Renal pelvis (tissue), 12 donors: ENCODE data around the gene IFNA6. TPM values are rescaled to one million over a fixed set of nuclear protein-coding genes. Genes with fewer than 3 reads are reported as not detected.
"Not testable (repeated sequence)": the region's sequence is repeated elsewhere in the genome, so short reads cannot be mapped to it uniquely, and the experiment has no call there.

ENCODE experiments used
- DNase-seq: peaks from one replicate; pipeline ENCODE4 v3.0.0-alpha.2; 2013
- long read RNA-seq, 16 experiments: transcript quantifications; one replicate each; lab custom pipeline, GENCODE V29; 2026
- polyA plus RNA-seq, 3 donors: library from polyadenylated mRNA; unstranded; fragments of 120-200 nt; gene quantifications; one replicate each; pipeline ENCODE4 v1.2.1, GENCODE V29; 2013; ENCODE audit not compliant: insufficient read length in 3 of 3

Gene IFNA6
- not detected for polyA plus RNA-seq
- long read RNA-seq, donor 1: 0 reads
- long read RNA-seq, donor 2: 0 reads
- long read RNA-seq, donor 3: 0 reads
- long read RNA-seq, donor 4: 0 reads
- long read RNA-seq, donor 5: 0 reads
- long read RNA-seq, donor 6: 0 reads
- long read RNA-seq, donor 7: 0 reads
- long read RNA-seq, donor 8: 0 reads
- long read RNA-seq, donor 9: 0 reads
- long read RNA-seq, donor 10: 0 reads
- long read RNA-seq, donor 11: 0 reads
- long read RNA-seq, donor 12: 0 reads
- long read RNA-seq, donor 13: 0 reads
- long read RNA-seq, donor 14: 0 reads
- long read RNA-seq, donor 15: 0 reads
- long read RNA-seq, donor 16: 0 reads

DNA sequence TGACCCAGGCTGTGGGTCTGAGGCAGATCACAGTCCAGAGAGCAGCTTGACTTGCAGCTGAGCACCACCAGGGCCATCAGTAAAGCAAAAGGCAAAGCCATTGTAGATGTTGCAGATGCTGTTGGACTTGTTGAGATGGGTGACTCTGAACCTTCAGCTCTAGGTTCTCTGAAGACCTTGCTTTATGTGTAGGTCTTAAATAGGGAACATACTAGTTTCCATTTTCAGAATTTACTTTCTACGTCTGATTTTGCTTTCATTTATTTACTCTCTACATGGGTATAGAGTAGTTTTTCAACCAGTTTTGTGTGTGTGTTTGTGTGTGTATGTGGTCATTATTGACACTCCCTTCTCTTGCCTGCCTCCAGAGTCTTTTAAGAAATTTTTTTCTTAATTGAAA is at the start of gene IFNA6:
Gene IFNA6 (minus strand): TSS at position 101 of the 400 bp plus-strand sequence. CDS start 0 bp downstream, at position 101.
- no peak for DNase-seq

- DNase-seq: no peak
These were observed 49.3 kb upstream of the IFNA6 start for GRCh38 chr9:21399956-21400355.

DNA sequence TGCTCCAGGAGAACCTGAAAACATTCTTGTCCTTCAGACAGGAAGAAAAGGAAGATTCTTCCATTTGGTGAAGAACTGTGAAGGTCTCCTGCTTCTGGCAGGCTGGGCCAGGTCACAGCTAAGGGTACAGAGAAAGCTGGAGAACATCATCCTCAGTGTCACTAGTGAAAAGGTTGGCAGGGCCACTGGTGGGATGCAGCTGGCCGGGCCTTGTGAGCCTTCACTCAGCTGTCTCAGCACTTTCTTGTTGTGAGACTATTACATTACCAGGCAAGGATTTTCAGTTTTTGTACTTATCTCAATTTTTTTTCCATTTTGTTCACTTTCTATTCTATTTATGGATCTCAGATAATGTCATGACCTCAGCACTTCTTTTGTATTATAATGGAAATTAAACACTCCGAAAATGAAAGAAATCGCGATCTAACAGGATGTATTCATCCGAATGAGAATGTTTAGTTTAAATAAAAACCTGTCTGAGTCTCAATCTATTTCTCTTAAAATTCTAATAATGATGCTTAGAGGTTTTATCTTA is 48.3 kb upstream of the IFNA6 start:
- DNase-seq: no peak

DNA sequence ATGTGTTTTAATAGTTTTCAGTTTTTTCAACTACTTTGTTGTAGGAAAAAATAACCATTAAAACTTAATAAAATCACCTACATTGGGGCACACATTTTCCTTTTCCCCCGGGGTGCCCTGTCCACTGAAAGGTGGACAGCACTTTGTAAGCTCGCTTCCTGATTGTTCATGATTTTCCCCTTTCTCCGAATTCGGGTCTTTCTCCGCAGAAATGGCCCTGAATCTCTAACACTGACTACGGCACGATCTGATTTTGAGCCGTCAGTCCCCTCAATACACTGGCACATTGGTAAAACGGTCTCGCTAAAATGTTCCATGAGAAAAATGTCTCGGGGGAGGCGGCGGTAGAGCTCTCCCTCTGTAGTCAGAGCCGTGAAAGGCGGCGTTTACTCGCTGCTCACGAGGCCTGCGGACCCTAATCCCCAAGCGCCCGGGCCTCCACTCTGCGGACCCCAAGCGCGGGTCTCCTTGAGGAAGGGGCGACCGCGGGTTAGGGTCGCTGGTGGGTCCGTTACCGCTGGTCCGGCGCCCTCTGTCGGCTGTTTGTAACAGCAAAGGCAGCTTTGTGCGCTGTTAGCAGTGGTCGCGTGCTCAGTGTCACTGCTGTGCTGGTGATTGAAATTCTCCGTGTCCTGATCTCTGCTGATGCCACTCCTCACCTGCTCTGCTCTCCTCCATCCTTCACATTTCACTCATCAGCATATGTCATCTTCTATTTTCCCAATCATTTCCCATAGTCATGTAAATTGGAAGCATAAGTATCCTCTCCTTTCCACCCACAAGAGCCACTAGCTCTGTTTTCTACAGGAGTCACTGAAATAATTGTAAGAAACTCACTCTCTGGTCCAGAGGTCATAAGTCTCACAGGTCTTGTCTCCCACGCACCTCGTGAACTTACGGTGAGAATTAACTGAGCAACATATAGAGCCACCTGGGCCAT is 45.4 kb upstream of the IFNA6 start:
- peak; percentile 45 for DNase-seq

- DNase-seq: no peak
These were observed 41.6 kb upstream of the IFNA6 start for GRCh38 chr9:21392270-21392669.

GRCh38 chr9:21385131-21385670 is 34.5 kb upstream of the IFNA6 start, which contains the start of gene IFNA2:
Gene IFNA2, minus strand, starts transcription at chr9:21385398. Its CDS starts 69 bp downstream, at chr9:21385329.
- DNase-seq: no peak

- DNase-seq: no peak
These were observed 32.9 kb upstream of the IFNA6 start for GRCh38 chr9:21383627-21384026.

DNA sequence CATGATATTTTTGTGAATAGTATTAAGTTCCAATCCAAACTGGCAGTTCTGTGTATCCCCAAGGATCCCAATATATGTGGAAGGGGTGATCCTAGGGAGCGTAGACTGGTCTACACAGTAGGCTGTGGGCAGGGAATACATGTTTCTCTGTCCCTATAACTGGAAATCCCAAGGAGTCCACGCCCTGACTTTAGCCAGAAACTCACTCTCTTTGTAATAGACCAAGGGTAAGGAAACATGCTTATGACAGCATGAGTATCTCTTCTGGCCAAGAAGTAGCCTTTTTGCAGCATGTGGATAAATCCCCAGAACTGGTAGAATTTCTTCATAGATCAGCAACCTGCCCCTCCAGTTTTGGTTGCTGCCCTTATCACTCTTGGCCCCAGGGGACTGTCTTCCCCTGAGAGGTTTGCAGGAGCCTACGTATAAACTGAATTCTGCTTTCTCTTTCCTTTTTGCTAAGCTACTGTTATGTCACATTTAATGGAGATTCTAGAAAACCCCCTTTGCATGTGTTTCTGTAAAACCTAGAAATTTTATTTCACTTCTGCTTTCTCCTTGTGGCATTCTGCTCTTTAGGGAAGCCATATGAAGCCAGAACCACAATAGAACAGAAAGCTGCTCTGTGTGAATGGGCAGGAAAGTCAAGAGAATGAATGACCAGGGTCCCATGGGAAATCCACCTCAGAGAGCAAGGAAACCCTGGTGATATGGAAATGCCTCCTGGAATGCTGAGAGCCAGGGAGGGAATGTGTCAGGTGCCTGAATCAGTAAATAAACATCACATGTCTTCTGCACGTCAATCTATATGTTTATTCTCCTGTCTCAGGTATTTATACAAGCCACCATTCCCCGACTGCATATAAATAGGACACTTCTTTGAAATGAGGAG is 31.0 kb upstream of the IFNA6 start:
- no peak for DNase-seq

GRCh38 chr9:21371467-21371866 is 20.8 kb upstream of the IFNA6 start:
- not testable (repeated sequence) for DNase-seq

- DNase-seq: no peak
These were observed 17.3 kb upstream of the IFNA6 start, which contains the start of gene IFNA13 for GRCh38 chr9:21367957-21368356. Gene IFNA13, minus strand, starts transcription at chr9:21368057. Its CDS starts 47 bp downstream, at chr9:21368010.

DNA sequence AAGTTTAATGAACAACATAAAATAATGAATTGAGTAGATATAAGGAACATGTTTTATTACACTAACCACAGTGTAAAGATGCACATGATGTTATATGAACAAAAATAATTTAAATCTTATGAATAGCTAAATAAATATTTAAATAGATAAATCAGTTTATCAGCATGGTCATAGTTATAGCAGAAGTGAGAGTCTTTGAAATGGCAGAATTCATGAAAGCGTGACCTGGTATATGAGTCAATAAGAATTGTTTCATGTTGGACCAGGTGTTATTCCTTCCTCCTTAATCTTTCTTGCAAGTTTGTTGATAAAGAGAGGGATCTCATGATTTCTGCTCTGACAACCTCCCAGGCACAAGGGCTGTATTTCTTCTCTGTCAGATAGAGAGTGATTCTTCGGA is 16.5 kb upstream of the IFNA6 start:
- not testable (repeated sequence) for DNase-seq

DNA sequence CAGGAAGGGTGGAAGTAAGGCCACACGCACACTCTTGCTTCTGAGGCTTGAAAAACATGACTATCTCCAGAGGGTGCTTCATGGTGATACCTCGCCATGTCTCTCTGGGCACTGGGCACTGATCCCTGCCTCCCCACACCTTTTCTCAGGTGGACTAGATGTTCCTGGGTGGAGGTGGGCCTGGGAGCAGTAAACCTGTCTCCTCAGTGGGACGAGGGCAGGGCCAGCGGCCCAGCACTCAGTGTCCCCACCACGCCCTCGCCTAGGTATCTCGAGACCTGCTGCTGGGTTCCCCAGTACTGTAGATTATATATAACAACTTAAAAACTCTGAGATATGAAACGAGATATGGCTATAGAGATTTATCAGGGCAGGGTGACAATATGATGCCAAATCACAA is 11.6 kb upstream of the IFNA6 start:
- DNase-seq: no peak

DNA sequence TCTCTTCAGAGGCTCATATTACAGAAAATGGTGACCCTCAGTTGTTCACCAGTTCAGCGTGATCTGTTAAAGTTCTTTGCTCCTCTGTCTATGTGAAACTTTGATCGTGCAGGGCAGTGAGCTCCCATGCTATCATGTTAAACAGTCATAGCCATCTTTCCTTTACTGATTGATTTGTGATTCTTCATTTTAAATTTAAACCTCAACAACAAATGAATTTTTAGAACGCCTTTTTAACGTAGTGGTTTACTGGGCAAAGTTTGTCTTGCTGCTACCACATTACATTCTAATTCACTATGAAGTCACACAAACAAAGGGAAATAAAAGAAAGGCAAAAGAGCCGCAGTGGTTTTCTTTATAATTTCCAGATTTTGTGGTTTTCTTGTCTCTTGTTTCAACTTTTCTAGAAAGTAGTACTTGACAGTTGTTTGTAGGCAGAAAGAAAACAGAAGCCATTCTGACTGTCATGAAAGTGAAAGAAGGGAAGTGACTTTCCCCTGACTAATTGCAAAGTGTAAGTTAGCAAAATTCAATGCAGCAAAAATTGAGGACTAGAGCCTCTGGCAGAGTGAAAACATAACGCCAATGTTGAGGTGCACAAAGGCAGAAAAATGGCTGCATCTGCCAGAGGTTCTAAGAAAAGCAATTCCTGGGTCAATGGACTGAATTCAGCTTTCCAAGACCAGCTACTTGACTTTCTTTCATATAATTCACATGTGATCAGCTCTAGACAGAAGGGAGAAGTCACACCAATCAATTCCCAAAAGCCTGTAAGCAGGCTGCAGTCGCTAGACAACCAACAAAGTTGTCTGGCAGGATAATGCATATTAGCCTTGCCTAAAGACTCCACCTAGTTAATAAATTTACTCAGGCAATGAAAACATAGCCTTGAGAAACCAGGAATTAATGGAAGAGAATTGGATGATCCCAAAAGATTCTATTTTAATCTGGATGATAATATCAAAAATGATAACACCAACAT is 7.1 kb upstream of the IFNA6 start:
- DNase-seq: no peak

- no peak for DNase-seq
These were observed 2.2 kb downstream of the IFNA6 start for GRCh38 chr9:21348430-21348970.

- no peak for DNase-seq
These were observed 10.0 kb downstream of the IFNA6 start for GRCh38 chr9:21340735-21341134.

DNA sequence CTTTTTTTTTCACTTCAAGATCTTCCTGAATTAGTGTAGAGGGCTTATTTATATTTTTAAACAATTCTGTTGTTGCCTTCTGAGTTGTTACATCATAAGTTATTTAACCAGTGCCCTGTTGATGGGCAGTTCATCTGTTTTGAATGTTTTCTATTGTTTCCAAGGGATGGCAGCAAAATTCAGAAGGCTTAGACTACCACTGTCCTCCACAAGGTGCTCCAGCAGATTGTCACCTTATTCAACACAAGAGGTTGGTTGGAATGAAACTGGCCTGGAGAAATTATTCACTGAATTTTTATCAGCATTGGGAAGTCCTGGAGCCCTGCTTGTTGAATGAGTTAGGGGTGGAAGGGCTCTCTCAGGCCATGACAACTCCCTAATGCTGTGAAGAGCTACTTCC is 14.2 kb downstream of the IFNA6 start:
- DNase-seq: no peak

GRCh38 chr9:21334701-21335632 is 15.7 kb downstream of the IFNA6 start, which contains the start of gene KLHL9:
Gene KLHL9, minus strand, starts transcription at chr9:21335404. Its CDS starts 545 bp downstream, at chr9:21334859.
- peak; percentile 92 for DNase-seq

DNA sequence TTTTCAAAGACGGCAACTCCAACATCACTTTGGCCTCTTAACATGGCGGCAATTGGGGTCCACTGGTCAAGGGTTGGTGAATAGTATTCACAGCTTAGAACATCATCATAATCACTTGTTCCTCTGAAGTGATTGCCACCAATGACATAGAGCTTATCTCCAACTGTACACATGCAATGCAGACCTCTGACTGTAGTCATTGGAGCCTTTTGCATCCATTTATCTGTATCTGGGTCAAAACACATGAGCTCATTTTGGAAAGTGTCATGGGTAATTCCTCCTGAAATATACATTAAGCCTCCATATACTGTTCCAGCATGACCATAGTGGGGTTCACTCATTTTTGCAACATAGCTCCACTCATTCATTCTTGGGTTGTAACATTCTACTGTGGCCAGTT is 17.5 kb downstream of the IFNA6 start:
- DNase-seq: no peak
